OCI-LY1 (cell line): ENCODE measurements around the gene PDLIM5.

Experiments used
- H2AFZ ChIP-seq: fragments of 200-600 bp; sonication (generic), shearing (Covaris generic); 2 replicates; pipeline ENCODE4 v1.6.0; 2014; ENCODE audit warnings: antibody characterized with exemption, mild to moderate bottlenecking, low read length
- H3F3A ChIP-seq: fragments of 200-600 bp; sonication (generic), shearing (Covaris generic); 2 replicates; pipeline ENCODE4 v1.6.0; 2014; ENCODE audit warnings: mild to moderate bottlenecking, antibody characterized with exemption, low read length, moderate library complexity; ENCODE audit not compliant: insufficient read depth
- H3K27ac ChIP-seq: fragments of 200-600 bp; sonication (generic); 2 replicates; pipeline ENCODE4 v1.5.1; 2014; ENCODE audit warnings: low read length, mixed run types, mild to moderate bottlenecking, low read depth; ENCODE audit not compliant: poor library complexity, severe bottlenecking
- H3K27me3 ChIP-seq: fragments of 200-600 bp; sonication (generic); 2 replicates; pipeline ENCODE4 v1.6.0; 2014; ENCODE audit warnings: antibody characterized with exemption, mild to moderate bottlenecking, low read length, moderate library complexity; ENCODE audit not compliant: insufficient read depth
- H3K36me3 ChIP-seq: fragments of 200-600 bp; sonication (generic); 2 replicates; pipeline ENCODE4 v1.6.1; 2014; ENCODE audit warnings: mild to moderate bottlenecking, antibody characterized with exemption, low read length, moderate library complexity, mixed read lengths; ENCODE audit not compliant: insufficient read depth
- H3K4me1 ChIP-seq: fragments of 200-600 bp; sonication (generic); 2 replicates; pipeline ENCODE4 v1.5.1; 2014; ENCODE audit warnings: mild to moderate bottlenecking, low read length, moderate library complexity; ENCODE audit not compliant: insufficient read depth, severe bottlenecking
- H3K4me2 ChIP-seq: fragments of 200-600 bp; sonication (generic), shearing (Covaris generic); 2 replicates; pipeline ENCODE4 v1.6.1; 2014; ENCODE audit warnings: low read length
- H3K4me3 ChIP-seq: fragments of 200-600 bp; sonication (generic); 2 replicates; pipeline ENCODE4 v1.5.1; 2014; ENCODE audit warnings: low read length, low read depth, mild to moderate bottlenecking, mixed read lengths; ENCODE audit not compliant: poor library complexity, severe bottlenecking
- H3K79me2 ChIP-seq: fragments of 200-600 bp; shearing (Covaris generic); 2 replicates; pipeline ENCODE4 v1.6.1; 2016; ENCODE audit warnings: mixed run types, low read length, mixed read lengths; ENCODE audit not compliant: insufficient read depth
- H3K9ac ChIP-seq: fragments of 200-600 bp; sonication (generic), shearing (Covaris generic); 2 replicates; pipeline ENCODE4 v1.6.1; 2014; ENCODE audit warnings: mild to moderate bottlenecking, low read length, mixed read lengths
- H3K9me2 ChIP-seq: fragments of 200-600 bp; sonication (generic), shearing (Covaris generic); 2 replicates; pipeline ENCODE4 v1.6.1; 2014; ENCODE audit warnings: low read depth, mild to moderate bottlenecking, low read length, mixed read lengths
- H3K9me3 ChIP-seq: fragments of 200-600 bp; shearing (Covaris generic); 2 replicates; pipeline ENCODE4 v1.6.1; 2014; ENCODE audit warnings: low read length, mixed read lengths
- H4K20me1 ChIP-seq: fragments of 200-600 bp; sonication (generic), shearing (Covaris generic); 2 replicates; pipeline ENCODE4 v1.6.0; 2016; ENCODE audit warnings: mild to moderate bottlenecking, low read length; ENCODE audit not compliant: insufficient read depth
- EZH2 ChIP-seq: fragments of 200-600 bp; sonication (generic), shearing (Covaris generic); IDR thresholded peaks from 2 replicates; pipeline ENCODE4 v1.8.0; 2017; ENCODE audit warnings: borderline replicate concordance, mixed run types, mild to moderate bottlenecking, antibody characterized with exemption, low read length, moderate library complexity, mixed read lengths
- TF ChIP-seq, protein P1 (sequence below): fragments of 200-600 bp; sonication (generic), shearing (Covaris generic); IDR thresholded peaks from 2 replicates; pipeline ENCODE4 v1.5.1; 2017; ENCODE audit warnings: mild to moderate bottlenecking, antibody characterized with exemption, low read length, moderate library complexity, mixed read lengths

Gene PDLIM5

DNA sequence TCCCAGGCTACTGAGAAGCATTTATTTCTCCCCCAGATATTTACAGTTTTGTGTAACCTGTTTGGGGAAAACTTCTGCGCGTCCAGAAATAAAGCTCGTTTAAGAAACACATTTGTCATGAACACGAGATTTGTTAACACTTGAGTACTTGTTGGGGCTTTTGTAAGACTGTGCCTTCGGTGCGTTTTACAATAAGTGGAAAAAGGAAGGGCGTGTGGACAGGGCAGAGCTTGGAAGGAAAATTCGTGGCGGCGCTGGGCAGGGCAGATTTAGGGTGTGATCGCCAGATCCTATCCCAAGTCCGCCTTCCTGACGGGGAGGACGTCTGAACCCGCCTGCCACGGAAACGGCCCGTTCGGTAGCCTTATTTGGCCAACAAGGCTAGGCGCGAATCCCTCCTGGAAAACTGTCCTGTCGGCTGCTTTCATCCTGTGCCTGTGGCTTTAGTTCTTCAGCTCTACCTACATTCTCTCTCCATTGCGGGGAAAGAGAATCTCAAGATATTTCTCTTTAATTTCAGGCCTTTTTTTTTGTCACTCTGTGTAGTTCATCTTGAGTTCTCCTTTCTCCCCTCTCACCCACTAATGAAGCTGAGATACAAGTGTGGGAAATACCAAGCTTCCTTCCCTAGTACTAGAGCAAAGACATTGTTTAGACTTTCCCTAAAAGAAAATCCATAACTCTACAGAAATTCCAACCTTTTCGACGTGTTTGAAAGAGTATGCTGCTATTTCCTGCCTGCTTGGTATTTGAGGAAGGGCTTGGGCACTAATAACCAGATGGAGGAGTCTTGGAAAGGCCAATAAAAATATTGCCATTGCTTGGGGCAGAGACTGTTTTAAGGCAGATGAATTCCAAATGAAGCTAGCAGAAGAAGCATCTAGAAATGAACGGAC lies 982 bp downstream of the PDLIM5 start:
- no peak overlapping the region for H2AFZ ChIP-seq
- no peaks in the 10 kb centered on the region for H3K79me2 ChIP-seq
- no peak overlapping the region for H3K27ac ChIP-seq

DNA sequence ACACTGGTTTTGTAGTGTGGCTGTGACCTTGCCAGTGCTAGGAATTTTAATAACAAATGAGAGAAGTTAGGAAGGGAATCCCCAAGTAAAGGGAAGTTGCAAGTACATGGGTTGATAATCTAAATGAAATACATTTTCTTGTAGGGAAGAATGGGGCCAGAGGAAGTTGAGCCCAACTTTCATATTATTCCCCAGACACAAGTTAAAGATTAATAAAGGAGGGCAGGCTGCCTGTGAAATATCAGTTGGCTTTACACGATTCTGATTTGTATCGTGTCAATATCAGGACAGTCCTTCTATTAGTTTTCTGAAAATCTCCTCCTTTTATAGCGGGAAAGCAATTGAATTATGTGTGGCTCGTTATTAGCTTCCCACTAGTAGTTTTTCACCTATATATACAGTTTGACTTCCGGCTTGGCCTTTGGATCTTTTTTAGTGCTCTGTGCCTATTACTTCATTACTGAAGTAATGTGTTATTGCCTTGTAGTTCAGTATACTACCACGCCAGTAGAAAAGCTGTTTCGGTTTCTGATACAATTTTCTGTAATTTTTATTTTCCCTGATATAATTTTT lies 1.7 kb downstream of the PDLIM5 start:
- TF ChIP-seq EZH2: no peak
- TF ChIP-seq, protein P1, sequence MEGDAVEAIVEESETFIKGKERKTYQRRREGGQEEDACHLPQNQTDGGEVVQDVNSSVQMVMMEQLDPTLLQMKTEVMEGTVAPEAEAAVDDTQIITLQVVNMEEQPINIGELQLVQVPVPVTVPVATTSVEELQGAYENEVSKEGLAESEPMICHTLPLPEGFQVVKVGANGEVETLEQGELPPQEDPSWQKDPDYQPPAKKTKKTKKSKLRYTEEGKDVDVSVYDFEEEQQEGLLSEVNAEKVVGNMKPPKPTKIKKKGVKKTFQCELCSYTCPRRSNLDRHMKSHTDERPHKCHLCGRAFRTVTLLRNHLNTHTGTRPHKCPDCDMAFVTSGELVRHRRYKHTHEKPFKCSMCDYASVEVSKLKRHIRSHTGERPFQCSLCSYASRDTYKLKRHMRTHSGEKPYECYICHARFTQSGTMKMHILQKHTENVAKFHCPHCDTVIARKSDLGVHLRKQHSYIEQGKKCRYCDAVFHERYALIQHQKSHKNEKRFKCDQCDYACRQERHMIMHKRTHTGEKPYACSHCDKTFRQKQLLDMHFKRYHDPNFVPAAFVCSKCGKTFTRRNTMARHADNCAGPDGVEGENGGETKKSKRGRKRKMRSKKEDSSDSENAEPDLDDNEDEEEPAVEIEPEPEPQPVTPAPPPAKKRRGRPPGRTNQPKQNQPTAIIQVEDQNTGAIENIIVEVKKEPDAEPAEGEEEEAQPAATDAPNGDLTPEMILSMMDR: no peak
- peaks cover 11% of the 10 kb centered on the region; the same call in 1 of the 2 replicates for H3K36me3 ChIP-seq
- H2AFZ ChIP-seq: no peak overlapping the region
- H3F3A ChIP-seq: no peaks in the 10 kb centered on the region
- peaks cover 30% of the 10 kb centered on the region for H3K4me1 ChIP-seq
- H3K4me2 ChIP-seq: peak overlapping the region; percentile 76
- no peak overlapping the region for H3K27ac ChIP-seq
- peak overlapping the region; percentile 83 for H3K4me3 ChIP-seq
- H3K9me3 ChIP-seq: no peaks in the 10 kb centered on the region
- no peaks in the 10 kb centered on the region for H3K79me2 ChIP-seq
- H3K9ac ChIP-seq: peak overlapping the region; percentile 77; the same call in 1 of the 2 replicates
- H3K27me3 ChIP-seq: no peaks in the 10 kb centered on the region
- H4K20me1 ChIP-seq: no peaks in the 10 kb centered on the region
- H3K9me2 ChIP-seq: no peaks in the 10 kb centered on the region

More for the DNA sequence above, 982 bp downstream of the PDLIM5 start:
- Histone ChIP-seq H3K4me1 (peaks cover 28% of the 10 kb centered on the region), H3K27me3 (no peaks in the 10 kb centered on the region), H3K9ac (peak overlapping the region; percentile 77), H3K9me3 (no peaks in the 10 kb centered on the region), H3K4me3 (peak overlapping the region; percentile 83), H3K36me3 (peaks cover 11% of the 10 kb centered on the region; the same call in 1 of the 2 replicates), H3F3A (no peaks in the 10 kb centered on the region), H4K20me1 (no peaks in the 10 kb centered on the region), H3K4me2 (peak overlapping the region; percentile 76), H3K9me2 (no peaks in the 10 kb centered on the region)
- TF ChIP-seq, protein P1: no peak
- no peak for TF ChIP-seq EZH2

DNA sequence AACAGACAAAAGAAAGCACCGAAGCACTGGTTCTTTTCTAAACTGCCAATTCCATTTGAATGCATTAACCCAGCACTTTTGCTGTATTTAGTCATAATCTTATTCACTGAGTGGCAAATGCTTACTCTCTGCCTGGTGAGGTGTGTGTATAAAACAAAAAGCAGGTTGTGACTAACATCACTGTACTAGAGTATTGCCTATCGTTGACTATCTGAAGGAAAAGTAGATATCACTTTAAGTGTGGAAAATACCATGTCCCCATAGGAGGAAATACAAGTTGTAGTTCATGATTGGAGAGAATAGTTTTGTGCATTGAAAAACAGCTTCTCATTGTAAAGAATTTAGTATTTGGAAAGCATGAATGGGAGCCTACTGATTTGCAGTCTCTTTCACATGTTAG lies 2.7 kb downstream of the PDLIM5 start:
- Histone ChIP-seq H4K20me1 (no peaks in the 10 kb centered on the region), H3K4me3 (no peak overlapping the region)

More for the DNA sequence above, 2.7 kb downstream of the PDLIM5 start:
- Histone ChIP-seq H3K27me3 (no peaks in the 10 kb centered on the region), H3K36me3 (peaks cover 11% of the 10 kb centered on the region; the same call in 1 of the 2 replicates), H3K9me3 (no peaks in the 10 kb centered on the region), H3K79me2 (no peaks in the 10 kb centered on the region), H2AFZ (no peak overlapping the region), H3K4me1 (peaks cover 30% of the 10 kb centered on the region), H3K9me2 (no peaks in the 10 kb centered on the region), H3F3A (no peaks in the 10 kb centered on the region), H3K9ac (no peak overlapping the region), H3K4me2 (no peak overlapping the region), H3K27ac (no peak overlapping the region)
- no peak for TF ChIP-seq EZH2
- TF ChIP-seq, protein P1: no peak
